HG03045 (cell line): ENCODE data around the gene ZNF423.

Experiments
- ATAC-seq: cut with Tn5 transposase; IDR thresholded peaks from one replicate; pipeline ENCODE4 v1.9.1; 2021; ENCODE audit warnings: mild to moderate bottlenecking, moderate library complexity; ENCODE audit not compliant: unreplicated experiment

ZNF423 gene

DNA sequence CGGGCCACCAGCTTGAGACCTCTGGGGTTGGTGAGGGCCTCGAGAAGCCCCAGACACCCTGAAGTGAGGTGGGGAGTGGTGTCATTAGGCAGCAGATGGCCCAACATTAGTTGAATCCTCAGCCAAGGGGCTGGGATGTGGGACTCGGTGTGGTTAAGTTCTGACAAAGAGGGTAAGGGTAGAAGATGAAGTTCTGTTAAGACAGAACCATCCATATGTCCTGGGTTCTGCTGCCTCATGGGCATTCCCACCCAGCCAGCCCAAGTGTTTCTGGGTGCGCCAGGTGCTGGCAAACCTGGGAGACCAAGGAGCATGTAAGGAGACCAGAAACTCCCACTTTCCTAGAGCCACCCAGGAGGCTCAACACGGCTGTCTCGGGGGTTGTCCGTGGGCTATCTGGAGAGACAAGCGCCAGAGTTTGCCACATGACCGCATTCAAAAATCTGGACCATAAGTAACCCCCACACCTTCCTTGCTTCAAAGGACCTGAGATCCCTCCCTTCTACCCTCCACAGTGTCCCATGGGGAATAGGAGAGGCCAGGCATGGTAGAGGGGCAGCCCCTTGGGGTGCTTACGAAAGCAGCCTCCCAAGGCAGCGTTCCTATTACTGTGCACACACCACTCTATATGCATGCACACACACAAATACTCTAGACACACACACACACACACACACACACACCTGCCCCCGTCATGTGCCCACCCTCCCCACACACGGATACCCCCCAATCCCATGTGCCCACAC, 353.6 kb downstream of the ZNF423 start:
- ATAC-seq, result no peak

DNA sequence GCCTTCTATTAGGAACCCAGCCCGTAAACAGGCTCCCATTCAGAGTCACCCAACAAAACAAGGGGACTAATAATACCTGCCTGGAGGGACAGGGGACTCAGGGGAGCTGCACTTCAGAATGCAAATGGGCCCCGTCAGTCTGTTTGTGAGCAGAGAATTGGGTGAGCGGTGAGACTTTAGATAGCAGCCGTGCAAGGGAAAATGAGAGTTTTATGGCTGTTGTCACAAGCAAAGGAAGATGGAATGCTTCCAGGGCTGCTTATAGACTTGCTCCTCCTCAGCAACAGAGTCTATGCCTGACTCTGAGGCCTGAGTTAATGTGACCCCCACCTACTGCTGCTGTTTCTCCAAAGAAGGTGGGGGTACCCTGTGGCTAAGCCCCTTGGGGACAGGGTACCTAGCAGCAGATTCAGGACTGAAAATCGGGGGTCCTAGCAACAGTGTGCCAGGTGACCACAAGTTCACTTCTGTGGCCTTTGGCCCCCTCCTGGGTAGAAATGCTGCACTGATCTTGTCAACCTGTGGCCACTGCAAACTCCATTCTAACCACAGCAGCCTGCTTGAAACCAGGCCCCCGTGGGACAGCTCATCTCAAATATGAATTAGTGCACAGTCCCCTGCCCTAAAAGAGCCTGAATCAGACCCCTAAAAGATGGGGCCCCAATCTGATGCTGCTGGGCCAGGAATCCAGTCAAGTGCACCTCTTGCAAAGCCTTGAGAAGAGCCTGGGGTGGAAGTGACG, 355.9 kb downstream of the ZNF423 start:
- no peak for ATAC-seq

- ATAC-seq, result no peak
These were observed 356.5 kb downstream of the ZNF423 start for GRCh38 chr16:49499414-49499785.

- ATAC-seq, result no peak
These were observed 357.1 kb downstream of the ZNF423 start for GRCh38 chr16:49498666-49499413.

DNA sequence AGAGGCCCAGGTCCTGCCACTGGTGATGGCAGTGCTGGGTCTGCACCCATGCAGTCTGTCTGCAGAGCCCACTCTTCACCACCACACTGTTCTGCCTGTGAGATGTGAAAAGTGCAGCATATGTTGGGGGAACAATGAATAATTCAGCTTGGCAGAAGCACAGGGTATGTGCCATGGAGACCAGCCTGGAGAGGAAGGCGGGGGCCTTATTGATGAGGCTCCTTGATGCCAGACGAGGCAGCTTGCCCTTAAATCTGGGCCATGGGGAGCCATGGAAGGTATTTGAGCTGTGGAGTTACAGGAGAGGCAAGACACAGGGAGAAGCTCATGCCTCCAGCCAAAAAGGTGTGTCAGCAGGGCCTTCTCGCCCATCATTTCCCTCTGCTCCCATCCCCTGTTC, 357.6 kb downstream of the ZNF423 start:
- no peak for ATAC-seq

DNA sequence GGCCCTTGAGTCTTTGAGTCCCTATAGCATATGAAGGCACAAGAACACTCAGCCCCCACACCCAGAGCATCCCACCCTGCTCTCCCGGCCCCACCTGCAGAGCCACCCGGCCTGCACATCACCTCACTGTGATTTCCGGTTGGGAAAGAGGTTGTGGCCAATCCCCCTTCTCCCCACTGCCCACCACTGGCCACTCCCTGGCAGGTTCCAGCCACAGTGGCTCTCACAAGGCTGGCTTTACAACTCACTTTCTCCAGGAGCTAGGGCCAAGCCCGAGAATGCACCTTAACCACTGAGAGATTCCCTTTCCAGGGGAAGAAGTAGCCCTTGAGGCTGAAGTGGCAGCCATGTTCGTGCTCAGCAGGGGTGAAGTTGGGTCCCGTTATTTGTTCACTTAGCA, 358.4 kb downstream of the ZNF423 start:
- ATAC-seq, result no peak

GRCh38 chr16:49496656-49497055, 359.3 kb downstream of the ZNF423 start:
- ATAC-seq, result no peak

GRCh38 chr16:49495596-49496355, 360.1 kb downstream of the ZNF423 start:
- no peak for ATAC-seq

- no peak for ATAC-seq
These were observed 360.9 kb downstream of the ZNF423 start for GRCh38 chr16:49494891-49495566.

GRCh38 chr16:49494474-49494873, 361.4 kb downstream of the ZNF423 start:
- no peak for ATAC-seq

- ATAC-seq, result no peak
These were observed 362.1 kb downstream of the ZNF423 start for GRCh38 chr16:49493836-49494235.

DNA sequence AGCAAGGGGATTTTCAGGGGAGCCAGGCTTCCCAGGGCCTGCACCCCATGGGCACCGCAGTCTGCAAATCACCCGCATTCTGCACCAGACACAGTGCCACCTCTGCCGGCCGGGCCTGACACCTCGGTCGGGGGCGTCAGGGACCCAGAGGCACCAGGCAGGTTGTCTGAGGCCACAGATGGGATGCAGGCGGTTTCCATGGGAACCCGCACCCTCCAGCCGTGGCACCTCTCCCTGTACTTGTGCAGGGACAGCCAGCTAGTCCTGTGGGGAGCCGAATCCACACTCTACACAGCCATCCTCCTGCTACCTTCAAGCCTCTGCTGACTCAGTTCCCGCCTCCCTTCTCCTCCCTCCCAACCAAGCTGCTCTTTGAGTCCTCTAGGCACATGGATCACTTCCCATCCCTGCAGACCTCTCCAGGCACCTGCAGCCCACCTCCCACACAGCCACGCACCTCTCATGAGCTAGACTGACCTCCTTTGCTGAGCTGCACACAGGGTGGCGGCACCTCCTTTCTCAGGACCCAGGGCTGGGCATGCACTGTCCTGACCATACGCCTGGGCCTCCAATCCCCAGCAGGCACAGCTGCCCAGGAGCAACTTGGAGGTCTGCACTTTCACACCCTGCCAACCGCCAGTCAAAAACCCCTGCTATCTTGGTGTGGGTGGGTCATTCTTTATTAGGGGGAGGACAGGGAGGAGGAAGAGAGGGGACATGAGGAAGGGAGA, 362.9 kb downstream of the ZNF423 start:
- ATAC-seq, result no peak

DNA sequence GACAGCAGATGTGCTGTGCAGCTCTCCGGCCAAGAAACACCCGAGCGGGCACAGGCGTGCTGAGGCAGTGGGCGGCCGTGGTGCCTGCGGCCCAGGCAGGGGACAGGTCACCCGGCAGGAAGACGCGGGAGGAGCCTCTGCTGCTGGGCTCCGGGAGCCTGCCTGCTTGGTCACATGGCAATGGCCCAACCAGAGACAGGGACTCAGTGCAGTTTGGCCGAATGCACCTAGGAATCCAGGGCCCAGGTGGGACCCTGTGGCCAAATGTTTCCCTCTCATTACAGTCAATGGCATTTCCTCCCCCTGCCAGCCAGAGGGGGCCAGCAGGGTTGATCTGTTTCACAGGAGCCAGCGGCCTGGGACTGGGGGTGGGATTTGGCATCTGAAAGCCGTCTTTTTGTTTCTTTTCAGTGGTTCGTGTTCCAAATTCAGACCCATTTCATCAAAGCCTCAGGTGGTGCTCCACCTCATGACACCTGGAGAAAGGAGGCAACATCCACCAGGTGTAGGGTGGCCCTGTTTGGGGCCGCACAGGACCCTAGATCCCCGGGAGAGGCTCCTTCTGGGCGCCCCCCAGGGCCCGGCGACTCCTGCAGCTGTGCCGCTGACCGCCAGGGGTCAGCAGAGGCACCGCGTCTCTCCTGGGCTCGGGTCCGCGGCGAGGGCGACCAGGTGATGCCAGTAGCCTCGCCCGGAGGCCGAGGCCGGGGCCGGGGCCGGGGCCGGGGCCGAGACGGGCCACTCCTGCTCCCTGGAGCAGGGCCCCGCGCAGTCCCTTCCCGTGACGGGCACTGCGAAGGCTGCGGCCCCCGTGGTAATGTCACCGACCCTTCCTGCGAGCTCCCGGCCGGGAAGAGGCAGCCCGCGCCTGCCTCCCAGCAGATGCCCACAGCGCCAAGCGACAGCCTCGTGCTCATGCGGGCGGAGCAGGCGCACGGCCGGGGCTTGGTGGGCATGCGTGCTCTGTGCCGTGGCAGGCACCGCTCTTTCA, 363.8 kb downstream of the ZNF423 start:
- ATAC-seq, result no peak

GRCh38 chr16:49491106-49491670, 364.7 kb downstream of the ZNF423 start:
- ATAC-seq, result no peak

DNA sequence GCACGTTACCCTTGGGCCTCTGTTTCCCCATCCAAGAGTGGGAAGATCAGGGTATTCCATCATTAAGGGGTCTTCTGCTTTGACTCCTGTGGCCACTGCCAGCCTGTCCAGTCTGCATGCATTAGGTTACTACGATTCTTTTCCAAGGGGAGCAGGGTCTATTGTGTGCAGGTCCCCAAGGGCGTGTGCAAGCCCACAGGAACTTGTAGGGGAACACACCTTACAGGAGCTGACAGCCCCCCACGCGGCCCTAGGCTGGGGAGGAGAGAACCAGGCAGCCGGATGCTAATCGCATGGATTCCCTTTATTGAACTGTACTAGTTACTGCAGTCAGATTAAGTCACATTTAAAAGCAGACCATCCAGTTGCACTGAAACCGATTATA, 365.6 kb downstream of the ZNF423 start:
- no peak for ATAC-seq

DNA sequence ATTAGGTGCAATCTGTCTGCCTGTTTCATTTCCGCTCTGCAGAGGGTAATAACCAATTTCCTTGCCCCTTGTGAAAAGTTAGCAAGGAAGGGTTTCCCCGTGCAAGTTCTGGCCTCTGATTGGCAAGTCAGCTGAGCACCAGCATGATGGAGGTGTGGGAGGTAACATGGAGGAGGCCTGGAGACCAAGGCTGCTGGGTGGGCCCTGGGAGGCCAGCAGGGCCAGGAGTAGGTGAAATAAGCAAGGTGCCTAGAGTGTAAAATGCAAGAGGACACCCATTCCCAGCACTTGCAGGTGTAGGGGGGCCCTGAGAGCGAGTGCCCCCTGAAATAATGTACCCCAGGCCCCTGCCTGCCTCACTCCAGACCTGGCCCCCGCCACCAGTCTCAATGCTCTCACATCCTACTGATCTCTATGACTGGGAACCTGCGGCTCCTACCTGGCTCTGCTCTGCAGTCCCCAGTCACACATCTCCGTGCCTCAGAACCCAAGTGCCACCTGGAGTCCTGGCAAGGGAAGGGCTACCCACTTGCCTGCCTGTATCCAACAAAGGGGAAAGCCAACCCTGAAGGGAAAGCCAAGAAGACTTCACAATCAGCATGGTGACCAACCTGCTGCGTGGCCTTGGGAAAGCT, 366.1 kb downstream of the ZNF423 start:
- no peak for ATAC-seq

GRCh38 chr16:49488740-49489525, 367.0 kb downstream of the ZNF423 start:
- ATAC-seq, result no peak
